Bronchial epithelial cell (primary cell): ENCODE measurements around the gene ZACN. TPM values are rescaled to one million over a fixed set of nuclear protein-coding genes. Genes with fewer than 3 reads are reported as not detected.

Experiments used
- DNase-seq: peaks from one replicate; pipeline ENCODE4 v3.0.0-alpha.2; 2010; ENCODE audit warnings: low read depth
- FAIRE-seq: peaks from 2 replicates; lab custom pipeline; 2011; peaks lifted over from hg19 to GRCh38; lab: Jason Lieb, UNC
- H3K27me3 ChIP-seq: 2 replicates; pipeline ENCODE4 v1.5.1; 2011; ENCODE audit warnings: low read length; ENCODE audit not compliant: control insufficient read depth, insufficient read depth
- H3K36me3 ChIP-seq: 2 replicates; pipeline ENCODE4 v1.5.1; 2011; ENCODE audit warnings: low read length; ENCODE audit not compliant: control insufficient read depth, insufficient read depth
- H3K4me3 ChIP-seq: 2 replicates; pipeline ENCODE4 v1.5.1; 2011; ENCODE audit warnings: mild to moderate bottlenecking, low read depth, low read length, control low read depth
- total RNA-seq: library from RNA; depleted of rRNA; stranded (reverse); fragments of >200 nt; gene quantifications from 2 replicates; pipeline ENCODE4 v1.2.1, GENCODE V29; 2014
- TF ChIP-seq, protein P1 (sequence below): IDR thresholded peaks from 2 replicates; pipeline ENCODE4 v1.5.1; 2011; ENCODE audit warnings: mild to moderate bottlenecking, moderate library complexity, low read length, control low read depth, inconsistent platforms; ENCODE audit not compliant: insufficient read depth, severe bottlenecking

ZACN gene
- total RNA-seq, 1 donor from 2014 or later: not detected

DNA sequence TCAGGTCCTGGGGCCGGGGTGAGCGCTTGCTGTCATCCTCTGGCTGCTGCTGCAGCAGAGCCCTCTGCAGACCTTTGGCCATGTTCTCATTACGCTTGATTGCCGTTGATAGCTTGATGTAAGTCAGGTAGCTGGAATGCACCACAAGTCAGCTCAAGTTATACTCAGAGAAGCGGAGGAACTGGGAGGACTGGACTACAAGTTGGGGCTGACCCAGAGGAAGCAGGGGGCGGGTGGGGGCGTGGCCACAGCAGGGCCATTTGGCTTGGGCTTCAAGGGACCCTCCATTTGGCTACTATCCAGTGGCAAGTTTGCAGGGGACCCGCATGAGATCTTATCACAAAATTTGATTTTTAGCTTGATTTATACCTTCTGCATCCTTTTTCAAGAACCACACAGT is 32.9 kb upstream of the ZACN start:
- H3K36me3 ChIP-seq: peaks cover 35% of the 10 kb centered on the region

DNA sequence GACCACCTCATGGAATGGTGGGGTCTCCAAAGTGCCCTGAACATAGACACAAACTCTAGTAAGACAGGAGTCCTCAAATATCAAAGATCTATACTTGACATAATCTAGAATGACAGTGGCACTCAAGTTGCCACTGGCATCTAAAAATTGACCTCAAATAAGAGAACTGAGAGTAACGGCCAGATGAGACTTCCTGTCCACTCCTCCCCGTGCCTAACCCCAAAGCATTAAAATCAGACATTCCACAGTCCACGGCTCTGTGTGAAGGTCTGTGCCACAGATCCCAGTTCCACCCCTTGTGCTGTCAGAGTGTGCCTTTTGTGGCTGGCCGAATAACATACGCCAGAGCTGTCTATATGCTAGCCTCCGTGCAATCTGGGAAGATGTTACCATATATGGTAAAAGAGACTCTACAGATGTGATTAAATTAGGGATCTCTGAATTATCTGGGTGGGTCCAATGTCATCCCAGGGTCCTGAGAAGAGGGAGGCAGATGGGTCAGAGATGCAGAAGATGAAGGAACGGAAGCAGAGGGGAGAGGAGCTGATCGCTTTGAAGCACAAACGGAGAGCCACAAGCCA is 30.9 kb upstream of the ZACN start:
- peaks cover 29% of the 10 kb centered on the region for H3K36me3 ChIP-seq
- no peak overlapping the region for H3K4me3 ChIP-seq
- TF ChIP-seq, protein P1, sequence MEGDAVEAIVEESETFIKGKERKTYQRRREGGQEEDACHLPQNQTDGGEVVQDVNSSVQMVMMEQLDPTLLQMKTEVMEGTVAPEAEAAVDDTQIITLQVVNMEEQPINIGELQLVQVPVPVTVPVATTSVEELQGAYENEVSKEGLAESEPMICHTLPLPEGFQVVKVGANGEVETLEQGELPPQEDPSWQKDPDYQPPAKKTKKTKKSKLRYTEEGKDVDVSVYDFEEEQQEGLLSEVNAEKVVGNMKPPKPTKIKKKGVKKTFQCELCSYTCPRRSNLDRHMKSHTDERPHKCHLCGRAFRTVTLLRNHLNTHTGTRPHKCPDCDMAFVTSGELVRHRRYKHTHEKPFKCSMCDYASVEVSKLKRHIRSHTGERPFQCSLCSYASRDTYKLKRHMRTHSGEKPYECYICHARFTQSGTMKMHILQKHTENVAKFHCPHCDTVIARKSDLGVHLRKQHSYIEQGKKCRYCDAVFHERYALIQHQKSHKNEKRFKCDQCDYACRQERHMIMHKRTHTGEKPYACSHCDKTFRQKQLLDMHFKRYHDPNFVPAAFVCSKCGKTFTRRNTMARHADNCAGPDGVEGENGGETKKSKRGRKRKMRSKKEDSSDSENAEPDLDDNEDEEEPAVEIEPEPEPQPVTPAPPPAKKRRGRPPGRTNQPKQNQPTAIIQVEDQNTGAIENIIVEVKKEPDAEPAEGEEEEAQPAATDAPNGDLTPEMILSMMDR: no peak
- FAIRE-seq (no peak), DNase-seq (no peak)
- H3K27me3 ChIP-seq: no peaks in the 10 kb centered on the region

More for the DNA sequence above, 32.9 kb upstream of the ZACN start:
- DNase-seq: peak; percentile 84
- Histone ChIP-seq H3K27me3 (no peaks in the 10 kb centered on the region), H3K4me3 (no peak overlapping the region)
- TF ChIP-seq, protein P1: no peak
- no peak for FAIRE-seq

DNA sequence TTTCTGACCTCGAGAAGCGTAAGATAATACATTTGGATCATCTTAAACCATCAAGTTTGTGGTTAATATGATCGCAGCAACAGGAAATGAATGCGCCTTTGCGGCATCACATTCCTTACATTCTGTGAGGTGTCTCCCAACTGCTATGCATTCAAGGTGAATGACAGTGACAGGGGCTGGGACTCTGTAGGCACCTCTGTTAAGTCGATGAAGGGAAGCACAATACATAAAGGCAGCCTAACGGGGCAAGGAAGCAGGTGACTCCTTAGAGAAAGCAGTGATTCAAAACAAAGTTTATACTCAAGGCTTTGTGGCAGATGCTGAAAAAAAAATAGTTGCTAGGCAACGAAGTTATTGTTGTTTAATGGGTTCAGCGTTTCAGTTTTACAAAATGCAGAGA is 30.3 kb upstream of the ZACN start:
- TF ChIP-seq, protein P1: no peak
- no peak overlapping the region for H3K4me3 ChIP-seq
- peaks cover 23% of the 10 kb centered on the region for H3K36me3 ChIP-seq
- H3K27me3 ChIP-seq: no peaks in the 10 kb centered on the region
- FAIRE-seq (no peak), DNase-seq (no peak)

DNA sequence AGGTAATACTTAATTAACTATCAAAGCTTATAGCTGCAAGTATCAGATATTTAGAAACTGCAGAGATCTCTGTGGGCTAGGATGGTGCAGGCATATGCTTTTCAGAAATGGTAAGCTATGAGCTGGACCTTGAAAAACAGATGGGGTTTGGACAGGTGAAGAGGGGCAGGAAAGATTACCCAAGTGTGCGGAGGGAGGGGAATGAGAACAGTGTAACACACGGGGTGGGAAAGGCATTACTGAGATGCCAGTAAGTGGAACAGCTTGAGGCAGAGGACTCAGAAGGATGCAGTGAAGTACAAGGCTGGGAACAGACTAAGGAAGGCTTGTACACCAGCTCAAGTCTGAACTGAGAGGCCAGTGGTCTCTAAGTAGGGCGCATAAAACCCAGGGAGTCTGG is 29.7 kb upstream of the ZACN start:
- H3K36me3 ChIP-seq: peaks cover 19% of the 10 kb centered on the region
- H3K4me3 ChIP-seq: no peak overlapping the region
- DNase-seq (no peak), FAIRE-seq (no peak)
- H3K27me3 ChIP-seq: no peaks in the 10 kb centered on the region
- TF ChIP-seq, protein P1: no peak

- H3K4me3 ChIP-seq: no peak overlapping the region
- H3K27me3 ChIP-seq: no peaks in the 10 kb centered on the region
- FAIRE-seq: no peak
- peaks cover 16% of the 10 kb centered on the region for H3K36me3 ChIP-seq
- TF ChIP-seq, protein P1: no peak
- no peak for DNase-seq
Measured at GRCh38 chr17:76049836-76050537, 29.0 kb upstream of the ZACN start.
